ENCODE results near the gene NFKBIL1. TPM values are rescaled to one million over a fixed set of nuclear protein-coding genes. Genes with fewer than 3 reads are reported as not detected.

Gene NFKBIL1
- total and polyA plus RNA-seq, 9 of the 15 experiments (the other 6 are each of a cell fraction or from before 2014, with no cell fraction given) = 0.49 to 33.1 (median 7.6) TPM

DNA sequence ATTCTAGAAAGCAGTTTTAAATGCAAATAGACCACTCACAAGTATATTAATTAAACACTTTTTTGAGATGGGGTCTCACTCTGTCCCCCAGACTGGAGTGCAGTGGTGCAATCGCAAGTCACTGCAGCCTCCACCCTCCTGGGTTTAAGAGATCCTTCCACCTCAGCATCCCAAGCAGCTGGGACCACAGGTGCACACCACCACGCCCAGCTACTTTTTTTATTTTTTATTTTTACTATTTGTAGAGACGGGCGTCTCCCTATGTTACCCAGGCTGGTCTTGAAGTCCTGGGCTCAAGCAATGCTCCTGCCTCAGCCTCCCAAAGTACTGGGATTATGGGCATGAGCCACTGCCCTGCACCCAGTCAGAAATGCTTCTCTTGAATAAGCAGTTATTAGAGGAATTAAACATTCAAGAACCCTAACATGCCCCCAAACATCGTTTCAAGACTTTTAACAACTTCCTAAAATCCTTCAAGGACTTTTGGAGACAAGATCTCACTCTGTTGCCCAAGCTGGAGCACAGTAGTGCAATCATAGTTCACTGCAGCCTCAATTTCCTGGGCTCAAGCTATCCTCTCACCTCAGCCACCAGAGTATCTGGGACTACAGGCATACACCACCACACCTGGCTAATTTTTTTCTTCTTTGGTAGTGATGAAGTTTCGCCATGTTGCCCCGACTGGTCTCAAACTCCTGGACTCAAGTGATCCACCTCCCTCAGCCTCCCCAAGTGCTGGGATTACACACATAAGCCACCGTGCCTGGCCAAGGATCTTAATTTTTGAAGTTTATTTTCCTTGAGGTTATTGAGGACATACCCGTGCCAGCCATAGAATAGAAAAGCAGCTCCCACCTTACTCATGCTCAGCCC is 15.4 kb upstream of the NFKBIL1 start:
- in situ Hi-C loops (cut with MboI) = loop anchor here (5.0 to 25.0 kb wide), 2 partner anchors 35 to 1430 kb away; partner anchors contain the start of genes BRD2, HLA-DMA and MICB
- no peak for ATAC-seq
- H2AFZ ChIP-seq (ENCODE audit: low read depth, low read length) = no peak overlapping the region
- H3K9me3 ChIP-seq (replicated peaks; ENCODE audit: control insufficient read depth, insufficient read depth, low read depth, low read length) = no peaks in the 10 kb centered on the region
- H3K9ac ChIP-seq (ENCODE audit: insufficient read depth in 1 of 2, low read depth in 2 of 2, low read length in 2 of 2) = no peak overlapping the region
- H3K79me2 ChIP-seq (ENCODE audit: control insufficient read depth, insufficient read depth, low read length) = peaks cover 38% of the 10 kb centered on the region
- TSS peak; percentile 3 for BruUV-seq (replicated peaks)
- peaks cover 0 to 17% of the 10 kb centered on the region in 2 experiments; a peak in 3 of 5 replicates for H3K4me1 ChIP-seq (replicated peaks in 1 of 2; ENCODE audit: control insufficient read depth in 2 of 2, insufficient read depth in 2 of 2, low read length in 2 of 2)
- no peak overlapping the region for H3K4me2 ChIP-seq (ENCODE audit: insufficient read depth, low read length)
- H3K27ac ChIP-seq (ENCODE audit: extremely low read depth, low read depth, low read length) = peak overlapping the region; percentile 9; the same call in 1 of the 3 replicates
- intact Hi-C loops (cut with micrococcal nuclease) = no loop called here
- CTCF ChIA-PET (ENCODE audit: low intra/inter-chr PET ratio) = no interaction called here
- H3K36me3 ChIP-seq (ENCODE audit: control insufficient read depth, insufficient read depth, low read length) = peaks cover 75% of the 10 kb centered on the region
- H3K9me1 ChIP-seq (ENCODE audit: control insufficient read depth, insufficient read depth, low read length) = peaks cover 6% of the 10 kb centered on the region
- DNase-seq (ENCODE audit: extremely low read depth in 1 of 4, low spot score in 3 of 4) = no peak
- no peak overlapping the region for H3K4me3 ChIP-seq
- POLR2A ChIA-PET = interaction anchor here (0.6 to 6.3 kb wide), 23 partner anchors 8 to 1306 kb away, joined by 3 to 107 read pairs (median 4); partner anchors contain the start of genes ATP6V1G2, DDX39B, MICB and NCR3
- peaks cover 38% of the 10 kb centered on the region for H4K20me1 ChIP-seq (replicated peaks; ENCODE audit: control insufficient read depth, insufficient read depth, low read length)
- 91% methylated on average over 8 of the region's 9 CpGs for WGBS (ENCODE audit: insufficient coverage, low coverage, missing lambda C conversion rate)
- FAIRE-seq = peak; percentile 63
- H3K27me3 ChIP-seq (ENCODE audit: control insufficient read depth in 2 of 2, insufficient read depth in 2 of 2, low read length in 2 of 2) = no peaks in the 10 kb centered on the region
- TF ChIP-seq, protein P1, sequence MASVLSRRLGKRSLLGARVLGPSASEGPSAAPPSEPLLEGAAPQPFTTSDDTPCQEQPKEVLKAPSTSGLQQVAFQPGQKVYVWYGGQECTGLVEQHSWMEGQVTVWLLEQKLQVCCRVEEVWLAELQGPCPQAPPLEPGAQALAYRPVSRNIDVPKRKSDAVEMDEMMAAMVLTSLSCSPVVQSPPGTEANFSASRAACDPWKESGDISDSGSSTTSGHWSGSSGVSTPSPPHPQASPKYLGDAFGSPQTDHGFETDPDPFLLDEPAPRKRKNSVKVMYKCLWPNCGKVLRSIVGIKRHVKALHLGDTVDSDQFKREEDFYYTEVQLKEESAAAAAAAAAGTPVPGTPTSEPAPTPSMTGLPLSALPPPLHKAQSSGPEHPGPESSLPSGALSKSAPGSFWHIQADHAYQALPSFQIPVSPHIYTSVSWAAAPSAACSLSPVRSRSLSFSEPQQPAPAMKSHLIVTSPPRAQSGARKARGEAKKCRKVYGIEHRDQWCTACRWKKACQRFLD (CRISPR knock-in tag; IDR thresholded peaks at IDR 0.05) = no peak
- TF ChIP-seq SNAPC5 (CRISPR knock-in tag; IDR thresholded peaks at IDR 0.05) (no peak), HNRNPH1 (optimal IDR thresholded peaks at IDR 0.05; ENCODE audit: low read depth, low read length) (no peak), OTX1 (CRISPR knock-in tag; IDR thresholded peaks at IDR 0.05) (0 out of 2 replicates have a peak, but pooled peaks have one; percentile 28), MCM2 (IDR thresholded peaks at IDR 0.05; ENCODE audit: low read depth) (no peak), BRF1 (IDR thresholded peaks at IDR 0.05; ENCODE audit: borderline replicate concordance, extremely low read depth, insufficient read length) (no peak), SETDB1 (IDR thresholded peaks at IDR 0.05; ENCODE audit: low read length) (no peak), SLC30A9 (CRISPR knock-in tag; IDR thresholded peaks at IDR 0.05) (no peak), PCBP1 (IDR thresholded peaks at IDR 0.05; ENCODE audit: low read depth, low read length, poor library complexity, severe bottlenecking) (no peak), NR2F6 (CRISPR knock-in tag; IDR thresholded peaks at IDR 0.05) (no peak), ZSCAN29 (IDR thresholded peaks at IDR 0.05) (no peak), CAMTA2 (CRISPR knock-in tag; conservative IDR thresholded peaks at IDR 0.05) (0 out of 2 replicates have a peak, but pooled peaks have one; percentile 40), MYNN (IDR thresholded peaks at IDR 0.05) (0 out of 2 replicates have a peak, but pooled peaks have one; percentile 34), MYNN (CRISPR knock-in tag; IDR thresholded peaks at IDR 0.05) (no peak), ZNF76 (CRISPR knock-in tag; IDR thresholded peaks at IDR 0.05; ENCODE audit: borderline replicate concordance) (no peak), BDP1 (IDR thresholded peaks at IDR 0.05; ENCODE audit: insufficient read depth, insufficient read length) (no peak), ZFP36 (IDR thresholded peaks at IDR 0.05; ENCODE audit: low read depth, low read length, partially characterized antibody) (no peak), HNRNPL (IDR thresholded peaks at IDR 0.05; ENCODE audit: low read depth, low read length) (no peak), TCF7 (IDR thresholded peaks at IDR 0.05; ENCODE audit: borderline replicate concordance) (no peak), ZNF263 (CRISPR knock-in tag; IDR thresholded peaks at IDR 0.05; ENCODE audit: borderline replicate concordance) (no peak), EP300 (IDR thresholded peaks at IDR 0.05; ENCODE audit: low read length) (no peak), SAP30 (IDR thresholded peaks at IDR 0.05; ENCODE audit: borderline replicate concordance, insufficient read depth, low read depth, low read length, poor library complexity, severe bottlenecking) (no peak), SP2 (IDR thresholded peaks at IDR 0.05; ENCODE audit: extremely low read depth, low read depth, low read length, poor library complexity, severe bottlenecking) (no peak)
